ENCODE measurements around the gene TIMM10B.

TIMM10B gene

GRCh38 chr11:6468712-6469495 is 12.4 kb upstream of the TIMM10B start:
- peak; percentile 70 for DNase-seq

- DNase-seq: no peak
Measured at GRCh38 chr11:6469599-6469998, 11.7 kb upstream of the TIMM10B start.

- no peak for DNase-seq
Measured at GRCh38 chr11:6472934-6473333, 8.4 kb upstream of the TIMM10B start.

GRCh38 chr11:6473451-6474412 is 7.6 kb upstream of the TIMM10B start, which contains the start of gene TRIM3:
TRIM3 (minus strand) TSS chr11:6473941; CDS start chr11:6465695, 8,246 bp downstream.
- DNase-seq: peak; percentile 90

- no peak for DNase-seq
Measured at GRCh38 chr11:6474413-6474792, 6.9 kb upstream of the TIMM10B start.

GRCh38 chr11:6474806-6475500 is 6.3 kb upstream of the TIMM10B start:
- DNase-seq: no peak

- no peak for DNase-seq
Measured at GRCh38 chr11:6475936-6476335, 5.4 kb upstream of the TIMM10B start.

GRCh38 chr11:6476571-6476970 is 4.7 kb upstream of the TIMM10B start:
- no peak for DNase-seq

GRCh38 chr11:6480299-6480914 is 894 bp upstream of the TIMM10B start:
- no peak for DNase-seq

GRCh38 chr11:6481924-6482275 is 599 bp downstream of the TIMM10B start:
- DNase-seq: no peak

GRCh38 chr11:6482441-6482840 is 1.1 kb downstream of the TIMM10B start:
- no peak for DNase-seq

GRCh38 chr11:6483015-6483414 is 1.7 kb downstream of the TIMM10B start:
- DNase-seq: no peak

GRCh38 chr11:6485661-6486060 is 4.4 kb downstream of the TIMM10B start:
- no peak for DNase-seq

- no peak for DNase-seq
Measured at GRCh38 chr11:6486256-6486655, 5.0 kb downstream of the TIMM10B start.

- no peak for DNase-seq
Measured at GRCh38 chr11:6486938-6487337, 5.6 kb downstream of the TIMM10B start.

GRCh38 chr11:6488342-6488741 is 7.0 kb downstream of the TIMM10B start:
- DNase-seq: no peak

- DNase-seq: no peak
Measured at GRCh38 chr11:6488821-6489220, 7.5 kb downstream of the TIMM10B start.

- DNase-seq: no peak
Measured at GRCh38 chr11:6489306-6489705, 8.0 kb downstream of the TIMM10B start.

- DNase-seq: no peak
Measured at GRCh38 chr11:6497069-6497839, 16.0 kb downstream of the TIMM10B start, which contains the start of gene DNHD1. DNHD1 (plus strand) TSS chr11:6497280; CDS start chr11:6498216, 936 bp downstream.

GRCh38 chr11:6498121-6498520 is 16.8 kb downstream of the TIMM10B start:
- no peak for DNase-seq

GRCh38 chr11:6498544-6498943 is 17.2 kb downstream of the TIMM10B start:
- no peak for DNase-seq
